ENCODE data around the gene LGI4.

GRCh38 chr19:35076657-35077056 is 58.2 kb downstream of the LGI4 start:
- no peak for TF ChIP-seq EZH2 (IDR thresholded peaks at IDR 0.05; ENCODE audit: low read depth, unreplicated experiment)
- TF ChIP-seq, protein P1, sequence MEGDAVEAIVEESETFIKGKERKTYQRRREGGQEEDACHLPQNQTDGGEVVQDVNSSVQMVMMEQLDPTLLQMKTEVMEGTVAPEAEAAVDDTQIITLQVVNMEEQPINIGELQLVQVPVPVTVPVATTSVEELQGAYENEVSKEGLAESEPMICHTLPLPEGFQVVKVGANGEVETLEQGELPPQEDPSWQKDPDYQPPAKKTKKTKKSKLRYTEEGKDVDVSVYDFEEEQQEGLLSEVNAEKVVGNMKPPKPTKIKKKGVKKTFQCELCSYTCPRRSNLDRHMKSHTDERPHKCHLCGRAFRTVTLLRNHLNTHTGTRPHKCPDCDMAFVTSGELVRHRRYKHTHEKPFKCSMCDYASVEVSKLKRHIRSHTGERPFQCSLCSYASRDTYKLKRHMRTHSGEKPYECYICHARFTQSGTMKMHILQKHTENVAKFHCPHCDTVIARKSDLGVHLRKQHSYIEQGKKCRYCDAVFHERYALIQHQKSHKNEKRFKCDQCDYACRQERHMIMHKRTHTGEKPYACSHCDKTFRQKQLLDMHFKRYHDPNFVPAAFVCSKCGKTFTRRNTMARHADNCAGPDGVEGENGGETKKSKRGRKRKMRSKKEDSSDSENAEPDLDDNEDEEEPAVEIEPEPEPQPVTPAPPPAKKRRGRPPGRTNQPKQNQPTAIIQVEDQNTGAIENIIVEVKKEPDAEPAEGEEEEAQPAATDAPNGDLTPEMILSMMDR (conservative IDR thresholded peaks at IDR 0.05; ENCODE audit: low read depth in 2 of 2), result no peak
- no peak for TF ChIP-seq NANOG (IDR thresholded peaks at IDR 0.05; ENCODE audit: borderline replicate concordance)
- no peak for TF ChIP-seq EZH2phosphoT487 (IDR thresholded peaks at IDR 0.05; ENCODE audit: unreplicated experiment)
- no peak for TF ChIP-seq POLR2AphosphoS5 (IDR thresholded peaks at IDR 0.05; ENCODE audit: low read depth)
- TF ChIP-seq STAT1 (IDR thresholded peaks at IDR 0.05; ENCODE audit: unreplicated experiment), result no peak
- TF ChIP-seq JUNB (IDR thresholded peaks at IDR 0.05; ENCODE audit: unreplicated experiment), result no peak
- no peak for TF ChIP-seq ETS1 (IDR thresholded peaks at IDR 0.05)
- TF ChIP-seq, protein P2, sequence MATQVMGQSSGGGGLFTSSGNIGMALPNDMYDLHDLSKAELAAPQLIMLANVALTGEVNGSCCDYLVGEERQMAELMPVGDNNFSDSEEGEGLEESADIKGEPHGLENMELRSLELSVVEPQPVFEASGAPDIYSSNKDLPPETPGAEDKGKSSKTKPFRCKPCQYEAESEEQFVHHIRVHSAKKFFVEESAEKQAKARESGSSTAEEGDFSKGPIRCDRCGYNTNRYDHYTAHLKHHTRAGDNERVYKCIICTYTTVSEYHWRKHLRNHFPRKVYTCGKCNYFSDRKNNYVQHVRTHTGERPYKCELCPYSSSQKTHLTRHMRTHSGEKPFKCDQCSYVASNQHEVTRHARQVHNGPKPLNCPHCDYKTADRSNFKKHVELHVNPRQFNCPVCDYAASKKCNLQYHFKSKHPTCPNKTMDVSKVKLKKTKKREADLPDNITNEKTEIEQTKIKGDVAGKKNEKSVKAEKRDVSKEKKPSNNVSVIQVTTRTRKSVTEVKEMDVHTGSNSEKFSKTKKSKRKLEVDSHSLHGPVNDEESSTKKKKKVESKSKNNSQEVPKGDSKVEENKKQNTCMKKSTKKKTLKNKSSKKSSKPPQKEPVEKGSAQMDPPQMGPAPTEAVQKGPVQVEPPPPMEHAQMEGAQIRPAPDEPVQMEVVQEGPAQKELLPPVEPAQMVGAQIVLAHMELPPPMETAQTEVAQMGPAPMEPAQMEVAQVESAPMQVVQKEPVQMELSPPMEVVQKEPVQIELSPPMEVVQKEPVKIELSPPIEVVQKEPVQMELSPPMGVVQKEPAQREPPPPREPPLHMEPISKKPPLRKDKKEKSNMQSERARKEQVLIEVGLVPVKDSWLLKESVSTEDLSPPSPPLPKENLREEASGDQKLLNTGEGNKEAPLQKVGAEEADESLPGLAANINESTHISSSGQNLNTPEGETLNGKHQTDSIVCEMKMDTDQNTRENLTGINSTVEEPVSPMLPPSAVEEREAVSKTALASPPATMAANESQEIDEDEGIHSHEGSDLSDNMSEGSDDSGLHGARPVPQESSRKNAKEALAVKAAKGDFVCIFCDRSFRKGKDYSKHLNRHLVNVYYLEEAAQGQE (IDR thresholded peaks at IDR 0.05; ENCODE audit: unreplicated experiment), result no peak
- TF ChIP-seq CREB1 (CRISPR knock-in tag; IDR thresholded peaks at IDR 0.05; ENCODE audit: low read depth), result no peak
- TF ChIP-seq ZNF331 (CRISPR knock-in tag; IDR thresholded peaks at IDR 0.05; ENCODE audit: low read depth), result no peak

All from GM23338 (cell line).